Chondrocyte (in vitro differentiated cells): Measurements from ENCODE around the gene SLIT1. TPM values are rescaled to one million over a fixed set of nuclear protein-coding genes. Genes with fewer than 3 reads are reported as not detected.
A peak's percentile ranks its signal among the peaks of the same experiment; 100 is the strongest.

Experiments
- DNase-seq: peaks from one replicate; pipeline ENCODE4 v3.0.0; 2021; ENCODE audit warnings: mixed read lengths, low spot score
- H3K27ac Mint-ChIP-seq: one replicate; pipeline ENCODE4 v1.8.0; 2021; ENCODE audit warnings: mild to moderate bottlenecking, moderate library complexity, mixed read lengths; ENCODE audit not compliant: unreplicated experiment
- H3K27me3 Mint-ChIP-seq: 2 replicates; pipeline ENCODE4 v1.8.0; 2021; ENCODE audit warnings: low read depth, mixed read lengths
- H3K36me3 Mint-ChIP-seq: 2 replicates; pipeline ENCODE4 v1.8.0; 2021; ENCODE audit warnings: low read depth, mixed read lengths
- H3K4me1 Mint-ChIP-seq: 2 replicates; pipeline ENCODE4 v1.8.0; 2021; ENCODE audit warnings: low read depth, mild to moderate bottlenecking, mixed read lengths
- H3K4me3 Mint-ChIP-seq: one replicate; pipeline ENCODE4 v1.8.0; 2021; ENCODE audit warnings: mild to moderate bottlenecking, moderate library complexity, mixed read lengths; ENCODE audit not compliant: unreplicated experiment
- H3K9me3 Mint-ChIP-seq: 2 replicates; pipeline ENCODE4 v1.8.0; 2021; ENCODE audit warnings: low read depth, mixed read lengths
- total RNA-seq: library from RNA; stranded (reverse); gene quantifications from 3 replicates; pipeline ENCODE4 v1.2.1, GENCODE V29; 2021
- TF ChIP-seq, protein P1 (sequence below): fragments of 200-600 bp; sonication (generic); IDR thresholded peaks from 2 replicates; pipeline ENCODE4 v1.5.0; 2021; ENCODE audit warnings: antibody characterized with exemption, mild to moderate bottlenecking, moderate library complexity

The SLIT1 gene
- total RNA-seq, 1 donor from 2014 or later, result not detected

GRCh38 chr10:97018251-97019212, 167.2 kb downstream of the SLIT1 start:
- no peaks in the 10 kb centered on the region for H3K9me3 Mint-ChIP-seq
- H3K36me3 Mint-ChIP-seq, result no peaks in the 10 kb centered on the region
- no peak overlapping the region for H3K4me3 Mint-ChIP-seq
- no peak overlapping the region for H3K27ac Mint-ChIP-seq
- peak; percentile 60 for DNase-seq
- TF ChIP-seq, protein P1, sequence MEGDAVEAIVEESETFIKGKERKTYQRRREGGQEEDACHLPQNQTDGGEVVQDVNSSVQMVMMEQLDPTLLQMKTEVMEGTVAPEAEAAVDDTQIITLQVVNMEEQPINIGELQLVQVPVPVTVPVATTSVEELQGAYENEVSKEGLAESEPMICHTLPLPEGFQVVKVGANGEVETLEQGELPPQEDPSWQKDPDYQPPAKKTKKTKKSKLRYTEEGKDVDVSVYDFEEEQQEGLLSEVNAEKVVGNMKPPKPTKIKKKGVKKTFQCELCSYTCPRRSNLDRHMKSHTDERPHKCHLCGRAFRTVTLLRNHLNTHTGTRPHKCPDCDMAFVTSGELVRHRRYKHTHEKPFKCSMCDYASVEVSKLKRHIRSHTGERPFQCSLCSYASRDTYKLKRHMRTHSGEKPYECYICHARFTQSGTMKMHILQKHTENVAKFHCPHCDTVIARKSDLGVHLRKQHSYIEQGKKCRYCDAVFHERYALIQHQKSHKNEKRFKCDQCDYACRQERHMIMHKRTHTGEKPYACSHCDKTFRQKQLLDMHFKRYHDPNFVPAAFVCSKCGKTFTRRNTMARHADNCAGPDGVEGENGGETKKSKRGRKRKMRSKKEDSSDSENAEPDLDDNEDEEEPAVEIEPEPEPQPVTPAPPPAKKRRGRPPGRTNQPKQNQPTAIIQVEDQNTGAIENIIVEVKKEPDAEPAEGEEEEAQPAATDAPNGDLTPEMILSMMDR, result no peak
- H3K4me1 Mint-ChIP-seq, result peaks cover 31% of the 10 kb centered on the region
- no peaks in the 10 kb centered on the region for H3K27me3 Mint-ChIP-seq

- no peak overlapping the region for H3K27ac Mint-ChIP-seq
- H3K4me3 Mint-ChIP-seq, result no peak overlapping the region
- peaks cover 28% of the 10 kb centered on the region for H3K4me1 Mint-ChIP-seq
- H3K9me3 Mint-ChIP-seq, result no peaks in the 10 kb centered on the region
- TF ChIP-seq, protein P1, result no peak
- no peaks in the 10 kb centered on the region for H3K36me3 Mint-ChIP-seq
- no peak for DNase-seq
- no peaks in the 10 kb centered on the region for H3K27me3 Mint-ChIP-seq
These were observed 168.3 kb downstream of the SLIT1 start for GRCh38 chr10:97017474-97017903.

DNA sequence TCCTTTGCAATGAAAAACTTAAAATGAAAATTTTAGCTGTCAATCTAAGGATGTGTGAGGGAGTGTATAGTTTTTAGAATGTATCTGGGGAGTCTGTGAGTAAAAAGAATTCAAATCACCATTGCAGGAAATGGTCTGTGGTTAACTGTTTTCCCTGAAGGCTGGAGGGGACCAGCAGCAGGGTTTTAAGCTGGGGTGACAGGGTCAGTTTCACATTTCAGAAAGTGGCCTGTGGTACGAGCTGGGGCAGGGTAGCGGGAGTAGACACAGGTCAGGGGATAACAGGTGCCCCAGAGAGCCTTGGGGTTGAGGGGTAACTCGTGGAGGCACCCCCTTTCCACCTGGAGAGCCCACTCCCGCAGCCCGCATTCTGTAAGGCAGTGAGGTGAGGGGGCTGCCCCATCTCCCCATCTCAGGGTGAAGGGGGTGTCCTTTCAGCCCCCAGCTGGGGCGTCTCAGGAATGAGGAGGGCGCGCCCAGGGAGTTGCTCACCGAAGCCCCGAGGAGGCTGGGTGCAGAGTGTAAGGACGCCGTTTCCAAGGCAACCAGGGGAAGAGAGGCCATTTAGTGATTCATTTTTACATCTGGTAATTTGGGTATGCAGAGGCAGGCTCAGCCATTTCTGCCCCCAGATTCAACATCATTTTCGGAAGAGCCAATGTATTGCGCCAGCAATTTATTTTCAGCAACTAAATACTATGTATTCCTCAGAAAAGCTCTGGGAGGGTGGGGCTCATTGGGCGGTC, 168.9 kb downstream of the SLIT1 start:
- H3K4me3 Mint-ChIP-seq, result no peak overlapping the region
- peaks cover 24% of the 10 kb centered on the region for H3K4me1 Mint-ChIP-seq
- no peaks in the 10 kb centered on the region for H3K36me3 Mint-ChIP-seq
- H3K27me3 Mint-ChIP-seq, result no peaks in the 10 kb centered on the region
- no peak for DNase-seq
- TF ChIP-seq, protein P1, result no peak
- H3K9me3 Mint-ChIP-seq, result no peaks in the 10 kb centered on the region
- H3K27ac Mint-ChIP-seq, result no peak overlapping the region

DNA sequence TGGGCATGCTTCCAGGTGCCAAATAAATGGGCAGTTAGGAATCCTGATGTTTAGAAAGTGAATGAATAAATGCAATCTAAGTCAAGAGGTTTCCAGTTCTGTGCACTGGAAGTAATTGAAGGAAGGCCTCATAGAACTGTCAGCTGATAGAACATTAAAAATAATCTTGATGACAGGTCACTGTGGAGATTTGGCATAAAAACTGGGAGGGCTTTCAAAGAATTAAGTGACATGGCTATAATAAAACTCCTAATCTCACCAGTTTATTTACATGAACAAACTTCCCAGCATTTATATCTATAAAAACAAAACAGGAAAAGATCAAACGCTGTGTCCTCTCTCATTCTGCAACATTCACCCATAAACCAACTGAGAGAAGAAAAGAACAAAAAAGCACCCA, 170.5 kb downstream of the SLIT1 start:
- TF ChIP-seq, protein P1, result no peak
- Mint-ChIP-seq H3K4me1 (peaks cover 9% of the 10 kb centered on the region), H3K36me3 (no peaks in the 10 kb centered on the region), H3K27ac (no peak overlapping the region), H3K27me3 (peaks cover 4% of the 10 kb centered on the region), H3K4me3 (no peak overlapping the region), H3K9me3 (no peaks in the 10 kb centered on the region)
- DNase-seq, result no peak

DNA sequence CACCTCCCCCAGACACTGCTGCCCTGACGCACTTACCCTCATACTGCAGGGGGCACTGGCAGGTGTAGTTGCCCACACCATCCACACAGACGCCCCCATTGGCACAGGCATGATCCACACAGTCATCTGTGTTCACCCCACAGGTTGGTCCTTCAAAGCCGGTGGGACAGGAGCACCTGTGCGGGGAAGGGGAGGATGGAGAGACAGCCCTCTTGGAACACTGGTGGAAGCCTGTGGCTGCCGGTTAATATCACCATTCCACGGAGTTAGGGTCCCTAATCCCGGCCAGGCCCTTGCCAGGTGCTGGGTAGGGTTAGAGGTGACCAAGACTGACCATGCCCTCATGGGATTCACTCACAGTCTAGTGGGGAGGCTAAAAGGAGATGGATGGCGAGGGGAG, 171.8 kb downstream of the SLIT1 start:
- Mint-ChIP-seq H3K4me3 (no peak overlapping the region), H3K36me3 (no peaks in the 10 kb centered on the region), H3K4me1 (peaks cover 6% of the 10 kb centered on the region), H3K27ac (no peak overlapping the region), H3K27me3 (peaks cover 4% of the 10 kb centered on the region), H3K9me3 (peaks cover 3% of the 10 kb centered on the region)
- TF ChIP-seq, protein P1, result no peak
- DNase-seq, result no peak
